Neural cell (in vitro differentiated cells): ENCODE results near the gene GSTCD. TPM values are rescaled to one million over a fixed set of nuclear protein-coding genes. Genes with fewer than 3 reads are reported as not detected.

Experiments used
- H2AFZ ChIP-seq: fragments of 200-600, 300-800 bp; sonication (generic), shearing (Covaris generic); 2 replicates; pipeline ENCODE4 v1.6.0; 2014; ENCODE audit warnings: low read depth, mild to moderate bottlenecking, antibody characterized with exemption, low read length, moderate library complexity
- H3F3A ChIP-seq: fragments of 200-600 bp; shearing (Covaris generic); 2 replicates; pipeline ENCODE4 v1.6.1; 2016; ENCODE audit warnings: mild to moderate bottlenecking, moderate library complexity, mixed read lengths, antibody characterized with exemption, low read length; ENCODE audit not compliant: insufficient read depth, poor library complexity, severe bottlenecking
- H3K27ac ChIP-seq: fragments of 200-600, 300-800 bp; sonication (generic), shearing (Covaris generic); 2 replicates; pipeline ENCODE4 v1.5.1; 2014; ENCODE audit warnings: mild to moderate bottlenecking, low read length, moderate library complexity
- H3K27me3 ChIP-seq: fragments of 300-800, 200-600 bp; sonication (generic), shearing (Covaris generic); 2 replicates; pipeline ENCODE4 v1.6.0; 2014; ENCODE audit warnings: mild to moderate bottlenecking, low read depth, low read length, moderate library complexity; ENCODE audit not compliant: insufficient read depth
- H3K36me3 ChIP-seq: fragments of 300-800, 200-600 bp; sonication (generic), shearing (Covaris generic); 2 replicates; pipeline ENCODE4 v1.5.1; 2014; ENCODE audit warnings: mild to moderate bottlenecking, antibody characterized with exemption, low read length, moderate library complexity; ENCODE audit not compliant: insufficient read depth
- H3K4me2 ChIP-seq: fragments of 300-800, 200-600 bp; sonication (generic), shearing (Covaris generic); 2 replicates; pipeline ENCODE4 v1.6.0; 2014; ENCODE audit warnings: mild to moderate bottlenecking, low read length
- H3K4me3 ChIP-seq: fragments of 300-800, 200-600 bp; sonication (generic), shearing (Covaris generic); 2 replicates; pipeline ENCODE4 v1.5.1; 2014; ENCODE audit warnings: mild to moderate bottlenecking, low read length, moderate library complexity
- H3K79me2 ChIP-seq: fragments of 200-600 bp; shearing (Covaris generic); replicated peaks from 2 replicates; pipeline ENCODE4 v1.6.0; 2014; ENCODE audit warnings: mild to moderate bottlenecking, low read length, moderate library complexity; ENCODE audit not compliant: insufficient read depth
- H3K9ac ChIP-seq: fragments of 300-800, 200-600 bp; sonication (generic), shearing (Covaris generic); 2 replicates; pipeline ENCODE4 v1.6.1; 2016; ENCODE audit warnings: mild to moderate bottlenecking, low read length, mixed read lengths
- H3K9me2 ChIP-seq: fragments of 200-600 bp; shearing (Covaris generic); 2 replicates; pipeline ENCODE4 v1.6.1; 2016; ENCODE audit warnings: mild to moderate bottlenecking, low read length, mixed read lengths; ENCODE audit not compliant: insufficient read depth
- H3K9me3 ChIP-seq: fragments of 200-600, 300-800 bp; sonication (generic), shearing (Covaris generic); 2 replicates; pipeline ENCODE4 v1.6.1; 2016; ENCODE audit warnings: mild to moderate bottlenecking, mixed run types, low read length, moderate library complexity, mixed read lengths
- H4K20me1 ChIP-seq: fragments of 200-600 bp; shearing (Covaris generic); 2 replicates; pipeline ENCODE4 v1.6.1; 2016; ENCODE audit warnings: mild to moderate bottlenecking, mixed run types; ENCODE audit not compliant: insufficient read depth
- CTCF ChIP-seq: fragments of 450-650 bp; IDR thresholded peaks from 2 replicates; pipeline ENCODE4 v1.5.1; 2014; ENCODE audit warnings: antibody characterized with exemption, mild to moderate bottlenecking, moderate library complexity; ENCODE audit not compliant: poor library complexity, severe bottlenecking
- EP300 ChIP-seq: fragments of 450-650 bp; conservative IDR thresholded peaks from 2 replicates; pipeline ENCODE4 v1.6.1; 2014; ENCODE audit warnings: antibody characterized with exemption, mild to moderate bottlenecking, moderate library complexity; ENCODE audit not compliant: poor library complexity, severe bottlenecking
- EZH2 ChIP-seq: fragments of 200-600, 300-800 bp; shearing (Covaris generic), sonication (generic); IDR thresholded peaks from 2 replicates; pipeline ENCODE4 v1.6.1; 2014; ENCODE audit warnings: antibody characterized with exemption, low read length, borderline replicate concordance, mild to moderate bottlenecking; ENCODE audit not compliant: insufficient read depth, poor library complexity, severe bottlenecking
- MXI1 ChIP-seq: fragments of 450-650 bp; conservative IDR thresholded peaks from 2 replicates; pipeline ENCODE4 v1.6.1; 2014; ENCODE audit warnings: antibody characterized with exemption, mild to moderate bottlenecking; ENCODE audit not compliant: poor library complexity, severe bottlenecking
- POLR2AphosphoS5 ChIP-seq: IDR thresholded peaks from 2 replicates; pipeline ENCODE4 v1.6.1; 2012
- RAD21 ChIP-seq: fragments of 450-650 bp; conservative IDR thresholded peaks from 2 replicates; pipeline ENCODE4 v1.6.1; 2014; ENCODE audit warnings: antibody characterized with exemption, mild to moderate bottlenecking, moderate library complexity
- REST ChIP-seq: IDR thresholded peaks from 2 replicates; pipeline ENCODE4 v1.6.1; 2012; ENCODE audit warnings: borderline replicate concordance
- SMC3 ChIP-seq: fragments of 450-650 bp; conservative IDR thresholded peaks from 2 replicates; pipeline ENCODE4 v1.6.1; 2014; ENCODE audit warnings: antibody characterized with exemption, mild to moderate bottlenecking, moderate library complexity; ENCODE audit not compliant: poor library complexity
- TAF1 ChIP-seq: IDR thresholded peaks from 2 replicates; pipeline ENCODE4 v1.6.1; 2012; ENCODE audit warnings: low read depth
- polyA plus RNA-seq: library from polyadenylated mRNA; depleted of rRNA; stranded (reverse); fragments of >200 nt; gene quantifications from 2 replicates; pipeline ENCODE4 v1.2.3, GENCODE V29; 2014

Gene GSTCD
- polyA plus RNA-seq, 1 donor from 2014 or later = 15.1 TPM

GRCh38 chr4:105895583-105896460 is 187.2 kb downstream of the GSTCD start:
- Histone ChIP-seq H3K36me3 (no peaks in the 10 kb centered on the region), H3K9me2 (no peaks in the 10 kb centered on the region), H3K27me3 (peaks cover 77% of the 10 kb centered on the region), H3K9me3 (no peaks in the 10 kb centered on the region), H4K20me1 (no peaks in the 10 kb centered on the region), H3K79me2 (no peaks in the 10 kb centered on the region), H3K9ac (peak overlapping the region; percentile 44), H3K4me2 (peak overlapping the region; percentile 61), H3K27ac (no peak overlapping the region), H3F3A (no peaks in the 10 kb centered on the region), H2AFZ (peak overlapping the region; percentile 42), H3K4me3 (peak overlapping the region; percentile 73)
- TF ChIP-seq MXI1 (no peak), CTCF (peak; percentile 48), TAF1 (no peak), POLR2AphosphoS5 (peak; percentile 19), EP300 (peak; percentile 47), REST (no peak), EZH2 (no peak), RAD21 (peak; percentile 27), SMC3 (no peak)

- Histone ChIP-seq H3K4me2 (peak overlapping the region; percentile 61), H3K4me3 (peak overlapping the region; percentile 73), H3K9me3 (no peaks in the 10 kb centered on the region), H3K9me2 (no peaks in the 10 kb centered on the region), H2AFZ (peak overlapping the region; percentile 42), H3F3A (no peaks in the 10 kb centered on the region), H3K27me3 (peaks cover 77% of the 10 kb centered on the region), H3K27ac (no peak overlapping the region), H3K9ac (peak overlapping the region; percentile 44), H4K20me1 (no peaks in the 10 kb centered on the region), H3K79me2 (no peaks in the 10 kb centered on the region), H3K36me3 (no peaks in the 10 kb centered on the region)
- no peak for TF ChIP-seq RAD21
- TF ChIP-seq TAF1 = no peak
- TF ChIP-seq EZH2 = no peak
- no peak for TF ChIP-seq REST
- no peak for TF ChIP-seq CTCF
- no peak for TF ChIP-seq EP300
- no peak for TF ChIP-seq MXI1
- TF ChIP-seq SMC3 = no peak
- no peak for TF ChIP-seq POLR2AphosphoS5
Observed at GRCh38 chr4:105896461-105896942, 187.9 kb downstream of the GSTCD start.
